ENCODE data around the gene GALNT14. TPM values are rescaled to one million over a fixed set of nuclear protein-coding genes. Genes with fewer than 3 reads are reported as not detected.

GALNT14 gene
- total and polyA plus RNA-seq, 2 of the 13 experiments (the other 11 are each of a cell fraction or from before 2014, with no cell fraction given) = not detected

DNA sequence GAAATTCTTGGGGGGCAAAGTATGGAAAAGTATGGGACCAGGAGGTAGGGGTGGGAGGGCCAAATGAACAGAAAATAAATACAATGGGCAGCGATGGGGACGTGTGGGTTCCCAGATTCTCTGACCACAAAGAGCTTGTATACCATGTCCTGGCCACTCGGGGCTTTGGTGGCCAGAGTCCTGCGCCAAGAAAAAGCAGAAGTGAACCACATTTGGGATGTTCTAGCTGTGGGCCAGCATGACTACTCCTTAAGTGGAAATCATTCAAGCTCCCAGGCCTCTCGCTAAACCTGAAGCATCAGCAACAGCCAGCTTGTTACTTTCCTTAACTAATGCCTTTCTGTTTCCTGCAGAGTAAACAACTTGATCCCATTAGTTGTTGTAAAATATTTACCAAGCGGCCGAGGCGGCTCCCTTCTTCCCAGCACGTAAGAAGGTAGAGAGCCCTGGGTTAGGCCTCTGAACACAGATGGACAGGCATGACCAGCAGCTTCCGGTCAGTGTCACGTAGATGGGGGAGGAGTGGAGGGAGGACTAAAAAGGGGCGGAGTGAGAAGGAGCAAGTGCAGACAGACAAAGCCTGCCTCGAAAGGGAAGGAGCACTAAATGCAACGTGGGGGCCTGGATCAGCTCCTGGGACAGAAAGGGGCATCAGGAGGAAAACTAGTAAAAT, 88.2 kb downstream of the GALNT14 start:
- no peak overlapping the region for H3K27ac ChIP-seq (ENCODE audit: extremely low read length, insufficient read depth, low read length)
- no peak overlapping the region for H3K4me3 ChIP-seq (replicated peaks in 1 of 3; ENCODE audit: insufficient read depth in 1 of 3, low read depth in 2 of 3, low read length in 3 of 3)
- POLR2A ChIA-PET = no interaction called here
- no peaks in the 10 kb centered on the region for H3K9me3 ChIP-seq (ENCODE audit: low read length)
- H3K27me3 ChIP-seq (ENCODE audit: control insufficient read depth in 1 of 2, insufficient read depth in 2 of 2, low read length in 2 of 2) = peaks cover 3 to 19% of the 10 kb centered on the region in 2 experiments; a peak in 2 of 5 replicates
- FAIRE-seq (no peak), DNase-seq (ENCODE audit: low spot score) (no peak), ATAC-seq (no peak)
- H3K36me3 ChIP-seq (replicated peaks in 1 of 2; ENCODE audit: control insufficient read depth in 1 of 2, insufficient read depth in 2 of 2, low read length in 2 of 2) = no peaks in the 10 kb centered on the region
- WGBS (ENCODE audit: low lambda C conversion rate) = 15% methylated on average over 14 of the region's 14 CpGs
- no peak overlapping the region for H3K9ac ChIP-seq (ENCODE audit: insufficient read depth, low read depth, low read length)
- in situ Hi-C loops (cut with HindIII; ENCODE audit: extremely low pct_ligation_motif_present, low pct_unique_long_range_greater_than_20kb) = no loop called here
- BruUV-seq (replicated peaks) = no TSS peak
- intact Hi-C loops (cut with micrococcal nuclease; ENCODE audit: unreplicated experiment) = no loop called here
- H3K4me2 ChIP-seq (ENCODE audit: low read depth, low read length) = no peak overlapping the region
- TF ChIP-seq JUN (CRISPR knock-in tag; IDR thresholded peaks at IDR 0.05) = no peak
- TF ChIP-seq ZNF263 (CRISPR knock-in tag; IDR thresholded peaks at IDR 0.05) = peak; percentile 71; the same call in 1 of the 2 replicates
- no peaks in the 10 kb centered on the region for H3K79me2 ChIP-seq (ENCODE audit: insufficient read depth, low read length)
- H2AFZ ChIP-seq (ENCODE audit: low read length) = no peak overlapping the region
- no peaks in the 10 kb centered on the region for H4K20me1 ChIP-seq (ENCODE audit: insufficient read depth, low read length)
- H3K4me1 ChIP-seq (ENCODE audit: insufficient read depth, low read length) = no peaks in the 10 kb centered on the region
- CTCF ChIA-PET (ENCODE audit: low intra/inter-chr PET ratio, low total read pairs) = no interaction called here

- no peak for FAIRE-seq
- H3K36me3 ChIP-seq (replicated peaks in 1 of 2; ENCODE audit: control insufficient read depth in 1 of 2, insufficient read depth in 2 of 2, low read length in 2 of 2) = no peaks in the 10 kb centered on the region
- 0% methylated on average over 2 of the region's 3 CpGs for WGBS (ENCODE audit: low lambda C conversion rate)
- intact Hi-C loops (cut with micrococcal nuclease; ENCODE audit: unreplicated experiment) (no loop called here), in situ Hi-C loops (cut with HindIII; ENCODE audit: extremely low pct_ligation_motif_present, low pct_unique_long_range_greater_than_20kb) (no loop called here)
- H4K20me1 ChIP-seq (ENCODE audit: insufficient read depth, low read length) = no peaks in the 10 kb centered on the region
- no peaks in the 10 kb centered on the region for H3K79me2 ChIP-seq (ENCODE audit: insufficient read depth, low read length)
- H3K27ac ChIP-seq (ENCODE audit: extremely low read length, insufficient read depth, low read length) = no peak overlapping the region
- POLR2A ChIA-PET = no interaction called here
- H2AFZ ChIP-seq (ENCODE audit: low read length) = no peak overlapping the region
- no TSS peak for BruUV-seq (replicated peaks)
- ATAC-seq = peak; percentile 68
- H3K27me3 ChIP-seq (ENCODE audit: control insufficient read depth in 1 of 2, insufficient read depth in 2 of 2, low read length in 2 of 2) = peaks cover 3 to 19% of the 10 kb centered on the region in 2 experiments; a peak in 2 of 5 replicates
- H3K4me1 ChIP-seq (ENCODE audit: insufficient read depth, low read length) = no peaks in the 10 kb centered on the region
- CTCF ChIA-PET (ENCODE audit: low intra/inter-chr PET ratio, low total read pairs) = no interaction called here
- H3K4me3 ChIP-seq (replicated peaks in 1 of 3; ENCODE audit: insufficient read depth in 1 of 3, low read depth in 2 of 3, low read length in 3 of 3) = no peak overlapping the region
- H3K9me3 ChIP-seq (ENCODE audit: low read length) = no peaks in the 10 kb centered on the region
- H3K4me2 ChIP-seq (ENCODE audit: low read depth, low read length) = no peak overlapping the region
- DNase-seq (ENCODE audit: low spot score) = no peak
- H3K9ac ChIP-seq (ENCODE audit: insufficient read depth, low read depth, low read length) = no peak overlapping the region
- TF ChIP-seq ZNF598 (CRISPR knock-in tag; IDR thresholded peaks at IDR 0.05; ENCODE audit: borderline replicate concordance) (no peak), CTCF (CRISPR knock-in tag; IDR thresholded peaks at IDR 0.05) (peak; percentile 28)
These were observed 89.0 kb downstream of the GALNT14 start for GRCh38 chr2:31049264-31049663.
